SJCRH30 (cell line): ENCODE measurements around the gene ARHGEF19. TPM values are rescaled to one million over a fixed set of nuclear protein-coding genes. Genes with fewer than 3 reads are reported as not detected.
A peak's percentile ranks its signal among the peaks of the same experiment; 100 is the strongest.

Experiments used
- DNase-seq, 2 experiments: peaks; one replicate each; pipeline ENCODE4 v3.0.0-alpha.2; 2015 to 2020
- H3K27ac ChIP-seq: fragments of 250-450 bp; sonication (Bioruptor Pico); 2 replicates; pipeline ENCODE4 v1.5.1; 2020; ENCODE audit warnings: mild to moderate bottlenecking, moderate library complexity
- H3K27me3 ChIP-seq: fragments of 250-450 bp; sonication (Bioruptor Pico); 2 replicates; pipeline ENCODE4 v1.5.1; 2020; ENCODE audit warnings: mild to moderate bottlenecking, moderate library complexity
- H3K36me3 ChIP-seq: fragments of 250-450 bp; sonication (Bioruptor Pico); 2 replicates; pipeline ENCODE4 v1.5.1; 2020; ENCODE audit warnings: mild to moderate bottlenecking, moderate library complexity
- H3K4me1 ChIP-seq: fragments of 250-450 bp; sonication (Bioruptor Pico); 2 replicates; pipeline ENCODE4 v1.5.1; 2020; ENCODE audit warnings: mild to moderate bottlenecking, moderate library complexity
- H3K4me3 ChIP-seq: fragments of 250-450 bp; sonication (Bioruptor Pico); 2 replicates; pipeline ENCODE4 v1.5.1; 2020; ENCODE audit warnings: mild to moderate bottlenecking, moderate library complexity
- H3K9me3 ChIP-seq: fragments of 250-450 bp; sonication (Bioruptor Pico); replicated peaks from 2 replicates; pipeline ENCODE4 v1.5.1; 2020; ENCODE audit warnings: mild to moderate bottlenecking, moderate library complexity
- total RNA-seq: library from RNA; depleted of rRNA; stranded (reverse); fragments of >200 nt; shearing (Covaris generic); gene quantifications from 2 replicates; pipeline ENCODE4 v1.2.3, GENCODE V29; 2014

Gene ARHGEF19
- total RNA-seq, 1 experiment from 2014 or later, result 9.9 TPM

DNA sequence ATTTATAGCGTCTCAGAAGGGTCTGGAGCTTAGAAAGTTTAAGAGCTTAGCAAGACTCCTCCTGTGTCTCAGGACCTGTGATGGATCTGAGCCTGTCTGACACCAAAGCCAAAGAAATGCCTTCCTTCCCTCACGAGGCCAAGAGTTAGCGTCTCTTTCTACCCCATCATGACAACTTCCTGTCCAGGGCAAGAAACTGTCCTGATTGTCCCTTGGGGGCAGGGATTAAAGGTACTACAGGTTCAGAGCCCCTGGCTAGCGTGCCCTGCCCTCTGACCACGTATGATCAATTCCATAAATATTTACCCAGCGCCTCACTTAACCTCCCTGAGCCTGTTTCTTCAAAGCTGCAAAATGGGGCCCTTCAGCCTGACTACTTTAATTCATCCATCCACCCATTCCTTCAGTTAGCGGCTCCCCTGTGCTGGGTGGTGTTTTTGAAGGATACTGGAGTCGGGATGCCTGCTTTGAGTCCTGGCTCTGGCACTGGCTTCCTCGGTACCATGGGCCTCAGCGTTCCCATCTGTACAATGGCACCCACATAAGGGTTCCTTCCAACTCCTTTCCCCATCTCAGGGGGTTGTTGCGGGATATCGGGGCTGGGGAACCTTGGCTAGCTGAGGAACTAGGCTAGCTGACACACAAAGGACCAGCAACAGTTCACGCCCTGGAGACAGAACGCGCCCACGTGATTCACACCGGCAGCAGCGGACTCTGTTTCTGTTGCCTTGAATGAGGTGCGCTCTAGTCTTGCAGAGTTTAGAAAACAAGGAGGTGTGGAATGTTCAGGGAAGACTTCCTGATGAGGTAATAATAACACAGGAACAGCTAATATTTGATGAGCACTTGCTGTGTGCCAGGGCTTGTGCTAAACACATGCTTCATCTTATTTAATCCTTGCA is 33.6 kb downstream of the ARHGEF19 start:
- H3K36me3 ChIP-seq, result no peaks in the 10 kb centered on the region
- no peak for DNase-seq
- no peaks in the 10 kb centered on the region for H3K27me3 ChIP-seq
- no peak overlapping the region for H3K4me3 ChIP-seq
- no peak overlapping the region for H3K27ac ChIP-seq
- peaks cover 47% of the 10 kb centered on the region for H3K4me1 ChIP-seq
- H3K9me3 ChIP-seq, result no peaks in the 10 kb centered on the region

DNA sequence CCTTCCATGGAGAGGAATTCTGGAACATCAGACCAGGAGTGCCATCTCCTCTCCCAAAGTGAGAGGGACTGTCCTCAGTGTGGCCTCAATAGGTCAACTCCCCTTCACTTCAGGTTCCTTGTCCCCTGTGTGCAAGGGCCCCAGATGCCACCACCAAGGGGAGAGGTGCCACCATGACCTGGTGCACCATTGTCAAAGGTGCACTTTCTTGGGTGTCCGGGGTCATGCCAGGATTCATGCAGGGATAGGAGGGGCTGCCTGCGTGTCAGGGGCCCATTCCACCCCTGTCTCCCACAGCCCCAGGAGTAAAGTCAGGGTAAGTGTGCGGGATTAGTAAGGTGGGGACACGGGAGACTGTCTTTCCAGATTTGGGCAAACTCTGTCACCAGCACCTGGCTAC is 35.1 kb downstream of the ARHGEF19 start:
- Histone ChIP-seq H3K27ac (no peak overlapping the region), H3K36me3 (no peaks in the 10 kb centered on the region), H3K4me1 (peaks cover 51% of the 10 kb centered on the region), H3K9me3 (no peaks in the 10 kb centered on the region), H3K27me3 (no peaks in the 10 kb centered on the region), H3K4me3 (no peak overlapping the region)
- no peak for DNase-seq

DNA sequence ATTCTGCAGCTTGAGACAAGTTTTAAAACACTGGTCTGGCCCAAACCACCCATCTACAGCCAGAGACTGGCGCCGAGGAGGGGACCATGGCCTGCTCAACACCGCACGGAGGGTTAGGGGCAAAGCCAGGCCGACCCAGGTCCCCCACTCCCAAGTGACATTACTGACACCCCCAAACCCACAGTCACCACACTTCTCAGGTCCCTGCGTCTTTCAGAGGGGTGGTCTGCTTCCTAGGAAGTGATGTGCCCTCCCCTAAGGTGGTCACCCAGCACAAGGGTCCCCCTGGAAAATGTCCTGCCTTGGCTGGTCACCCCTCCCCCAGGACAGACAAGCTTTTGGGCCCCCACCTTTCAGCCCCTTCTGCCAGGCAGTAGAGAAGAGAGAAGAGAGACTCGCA is 35.8 kb downstream of the ARHGEF19 start:
- Histone ChIP-seq H3K4me1 (peaks cover 45% of the 10 kb centered on the region), H3K27me3 (no peaks in the 10 kb centered on the region), H3K9me3 (no peaks in the 10 kb centered on the region), H3K27ac (peak overlapping the region; percentile 71), H3K36me3 (no peaks in the 10 kb centered on the region), H3K4me3 (no peak overlapping the region; the same call in 1 of the 2 replicates)
- no peak for DNase-seq

DNA sequence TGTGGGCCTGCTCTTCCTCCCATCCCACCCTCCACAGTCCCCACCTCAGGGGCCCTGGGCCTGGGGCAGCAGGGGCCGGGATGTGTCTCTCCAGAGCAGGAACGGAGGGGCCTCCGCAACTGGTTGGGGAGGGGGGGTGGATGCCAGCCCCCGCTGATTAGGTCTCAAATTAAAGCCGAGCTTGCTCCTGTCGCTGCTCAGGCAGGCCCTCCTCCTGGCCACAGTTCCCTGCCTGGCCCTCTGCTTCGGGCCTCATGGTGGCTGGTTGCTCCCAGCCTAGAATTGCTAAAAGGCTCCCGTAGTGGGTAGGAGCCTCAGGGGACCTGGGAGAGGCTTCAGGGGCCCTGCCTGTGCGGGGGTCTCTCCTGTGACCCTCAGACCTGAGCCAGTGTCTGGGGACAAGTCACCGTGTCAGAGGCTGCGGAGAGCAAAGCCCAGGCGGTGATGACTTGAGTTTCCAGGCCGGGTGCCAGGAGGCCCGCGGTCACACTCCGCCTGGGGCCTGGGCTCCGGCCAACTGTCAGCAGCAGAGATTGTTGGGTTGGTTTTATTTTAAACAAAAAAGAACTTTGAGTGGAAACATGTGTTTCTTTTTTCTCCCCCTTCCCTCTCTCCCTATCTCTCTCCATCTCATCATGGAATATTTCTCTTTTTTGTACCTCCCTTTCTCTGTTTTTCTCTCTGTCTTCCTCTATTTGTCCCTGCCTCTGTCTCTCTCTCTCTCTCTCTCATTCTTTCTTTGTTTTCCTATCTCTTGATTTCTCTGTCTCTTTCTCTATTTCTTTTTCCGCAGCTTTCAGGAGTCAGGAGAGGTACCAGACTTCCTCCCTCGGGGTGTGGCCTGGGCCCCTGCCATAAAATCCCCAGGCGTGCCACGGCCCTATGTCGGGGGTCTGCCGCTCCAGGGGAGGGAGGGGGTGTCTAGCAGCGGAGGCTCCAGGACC is 36.6 kb downstream of the ARHGEF19 start:
- Histone ChIP-seq H3K4me3 (peak overlapping the region; percentile 22), H3K4me1 (peaks cover 43% of the 10 kb centered on the region), H3K27ac (peak overlapping the region; percentile 71), H3K9me3 (no peaks in the 10 kb centered on the region), H3K36me3 (no peaks in the 10 kb centered on the region), H3K27me3 (no peaks in the 10 kb centered on the region)
- DNase-seq, result peak; percentile 83 to 88

DNA sequence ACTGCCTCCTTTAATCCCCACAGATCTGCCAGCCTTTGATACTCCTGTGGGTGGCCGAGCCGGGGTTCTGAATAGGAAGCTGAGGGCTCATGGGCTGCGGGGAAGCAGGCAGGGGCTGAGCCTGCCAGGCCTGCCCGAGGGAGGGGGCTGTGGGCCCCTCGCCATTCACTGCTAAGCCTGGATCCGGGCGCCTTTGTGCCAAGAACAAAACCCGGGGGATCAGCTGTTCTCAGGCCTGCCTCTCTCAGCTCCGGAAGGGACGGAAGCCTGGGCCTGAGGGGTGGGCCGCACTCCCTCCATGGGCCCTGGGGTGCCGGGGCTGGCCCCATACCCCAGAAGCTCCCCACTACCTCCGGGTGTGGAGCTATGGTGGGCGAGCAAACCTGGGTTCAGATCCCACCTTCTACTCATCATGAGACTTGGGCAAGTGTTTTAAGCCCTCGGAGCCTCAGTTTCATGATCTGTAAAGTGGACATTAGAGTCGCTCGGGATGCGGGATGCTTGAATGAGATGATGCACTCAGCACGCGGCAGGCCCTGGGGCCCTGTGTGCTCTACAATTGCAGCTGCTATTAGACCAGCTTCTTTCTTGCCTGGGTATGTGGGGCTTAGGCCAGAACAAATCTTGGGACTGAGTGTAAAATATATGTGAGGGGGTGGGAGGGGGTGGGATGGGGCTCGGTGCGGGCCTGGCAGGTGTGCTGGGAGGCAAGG is 37.4 kb downstream of the ARHGEF19 start:
- no peak overlapping the region for H3K4me3 ChIP-seq
- H3K4me1 ChIP-seq, result peaks cover 43% of the 10 kb centered on the region
- DNase-seq, result peak; percentile 70 to 71
- no peaks in the 10 kb centered on the region for H3K36me3 ChIP-seq
- H3K27ac ChIP-seq, result peak overlapping the region; percentile 71
- H3K9me3 ChIP-seq, result no peaks in the 10 kb centered on the region
- H3K27me3 ChIP-seq, result no peaks in the 10 kb centered on the region

DNA sequence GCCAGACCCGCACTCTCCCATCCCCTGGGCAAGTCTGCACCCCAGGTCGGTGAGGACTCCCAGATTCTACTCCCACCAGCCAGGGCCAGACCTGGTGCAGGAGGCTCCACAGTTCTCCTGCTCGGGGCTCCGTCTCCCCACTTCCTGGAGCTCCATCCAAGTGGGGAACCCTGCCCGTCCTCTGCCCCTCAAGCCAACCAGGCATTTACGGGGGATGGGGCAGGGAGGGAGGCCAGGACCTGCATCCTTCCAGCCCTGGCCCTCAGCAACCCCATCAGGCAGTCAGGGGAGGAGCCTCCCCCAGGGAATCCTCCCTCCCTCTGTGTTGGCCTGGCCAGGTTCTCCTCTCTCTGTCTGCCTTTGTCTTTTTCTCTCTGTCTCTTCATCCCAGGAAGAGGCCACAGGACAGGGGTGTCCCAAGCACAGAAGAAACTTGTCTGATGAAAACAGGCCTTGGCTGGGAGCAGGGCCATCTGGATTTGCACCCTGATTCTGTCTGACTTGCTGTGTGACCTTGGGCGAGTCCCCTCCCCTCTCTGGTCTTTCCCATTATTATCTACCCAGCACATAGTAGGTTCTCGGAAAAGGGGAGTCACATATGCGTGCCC is 38.1 kb downstream of the ARHGEF19 start:
- Histone ChIP-seq H3K36me3 (no peaks in the 10 kb centered on the region), H3K9me3 (no peaks in the 10 kb centered on the region), H3K27me3 (no peaks in the 10 kb centered on the region), H3K27ac (no peak overlapping the region), H3K4me1 (peaks cover 43% of the 10 kb centered on the region), H3K4me3 (no peak overlapping the region)
- DNase-seq, result no peak

DNA sequence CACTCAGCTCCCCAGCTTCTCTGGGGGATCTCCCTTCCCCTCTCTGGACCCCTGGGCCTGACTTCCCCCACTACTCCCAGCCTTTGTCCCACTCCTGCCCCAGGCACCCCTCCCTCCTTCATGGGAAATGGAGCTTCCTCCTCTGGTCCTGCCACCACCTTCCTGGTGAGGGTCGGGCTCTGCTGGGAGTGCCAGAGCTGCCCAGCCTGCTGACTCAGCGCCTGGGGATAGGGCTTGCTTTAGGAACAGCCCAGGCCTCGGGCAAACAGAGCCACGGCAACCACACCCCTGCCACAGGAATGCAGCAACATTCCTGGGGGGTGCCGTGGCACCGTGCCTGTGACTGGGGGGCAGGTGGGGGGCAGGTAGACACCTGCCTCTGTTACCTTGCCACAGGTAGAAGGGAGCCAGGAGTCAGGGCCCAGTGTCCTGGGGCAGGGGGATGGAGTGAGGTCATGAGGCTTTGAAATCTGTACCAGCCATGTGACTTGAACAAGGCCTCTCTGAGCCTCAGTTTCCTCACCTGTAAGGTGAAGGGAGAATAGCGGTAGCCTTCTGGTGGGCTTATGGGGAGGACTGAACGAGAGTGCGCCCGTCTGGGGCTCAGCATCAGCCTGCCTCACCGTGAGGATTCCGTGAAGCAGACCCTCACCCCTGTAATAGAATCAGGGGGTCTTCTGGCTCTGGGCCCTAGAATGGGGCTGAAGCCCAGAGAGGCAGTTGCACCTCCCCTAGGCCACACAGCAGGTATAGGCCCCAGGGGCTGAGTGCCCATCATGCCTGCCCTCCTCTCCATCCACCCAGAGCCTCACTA is 38.8 kb downstream of the ARHGEF19 start:
- Histone ChIP-seq H3K9me3 (no peaks in the 10 kb centered on the region), H3K36me3 (no peaks in the 10 kb centered on the region), H3K4me1 (peaks cover 40% of the 10 kb centered on the region), H3K27ac (no peak overlapping the region), H3K27me3 (no peaks in the 10 kb centered on the region), H3K4me3 (no peak overlapping the region)
- peak; percentile 61 to 79 for DNase-seq

DNA sequence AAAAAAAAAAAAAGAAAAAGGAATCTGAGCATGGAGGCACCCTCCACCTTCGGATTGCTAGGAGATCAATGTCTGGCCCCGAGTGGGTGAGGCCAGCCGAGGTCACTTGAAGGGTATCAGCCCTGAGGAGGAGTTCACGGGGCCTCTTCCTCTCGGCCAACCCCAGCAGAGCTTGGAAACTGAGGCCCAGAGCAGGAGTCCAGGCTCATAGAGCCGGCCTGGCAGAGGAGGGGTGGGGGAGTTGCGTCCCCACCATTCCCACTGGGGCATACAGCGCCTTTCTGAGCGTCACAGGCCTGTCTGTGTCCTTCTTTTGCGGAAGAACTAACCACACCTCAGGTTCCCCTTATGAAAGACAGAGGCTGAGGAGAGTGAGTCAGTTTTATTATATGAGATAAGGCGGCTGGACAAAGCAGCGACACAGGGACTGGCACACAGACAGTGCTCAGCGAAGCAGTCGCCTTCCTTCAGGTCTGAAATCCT is 39.4 kb downstream of the ARHGEF19 start:
- Histone ChIP-seq H3K4me1 (peaks cover 37% of the 10 kb centered on the region), H3K9me3 (no peaks in the 10 kb centered on the region), H3K27ac (no peak overlapping the region), H3K36me3 (no peaks in the 10 kb centered on the region), H3K4me3 (no peak overlapping the region), H3K27me3 (no peaks in the 10 kb centered on the region)
- DNase-seq, result no peak

DNA sequence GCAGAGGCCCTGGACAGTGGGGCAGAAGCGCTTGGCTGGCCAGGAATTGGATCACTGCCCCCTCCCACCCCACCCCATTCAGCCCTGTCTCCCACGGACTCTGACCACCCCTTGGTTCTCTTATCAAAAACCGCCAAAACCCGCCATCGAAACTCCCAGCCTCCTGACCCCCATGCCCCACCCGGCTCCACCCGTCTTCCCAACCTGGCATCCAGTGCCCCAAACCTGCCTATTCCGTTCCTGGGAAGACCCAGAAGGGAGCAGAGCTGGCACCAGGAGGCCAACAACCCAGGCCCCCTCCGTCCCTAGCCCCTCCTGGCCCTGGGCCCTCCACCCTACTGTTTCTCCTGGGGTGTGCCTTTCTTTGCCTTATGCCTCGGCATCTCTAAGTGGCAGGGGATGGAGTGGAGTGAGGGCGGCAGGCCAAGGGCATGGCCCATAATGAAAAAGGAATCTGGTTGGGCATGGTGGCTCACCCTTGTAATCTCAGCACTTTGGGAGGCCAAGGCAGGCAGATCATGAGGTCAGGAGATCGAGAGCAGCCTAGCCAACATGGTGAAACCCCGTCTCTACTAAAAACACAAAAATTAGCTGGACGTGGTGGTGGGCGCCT is 40.1 kb downstream of the ARHGEF19 start:
- no peak overlapping the region for H3K27ac ChIP-seq
- H3K4me1 ChIP-seq, result peaks cover 37% of the 10 kb centered on the region
- no peaks in the 10 kb centered on the region for H3K27me3 ChIP-seq
- H3K36me3 ChIP-seq, result no peaks in the 10 kb centered on the region
- H3K4me3 ChIP-seq, result no peak overlapping the region
- no peak for DNase-seq
- H3K9me3 ChIP-seq, result no peaks in the 10 kb centered on the region

DNA sequence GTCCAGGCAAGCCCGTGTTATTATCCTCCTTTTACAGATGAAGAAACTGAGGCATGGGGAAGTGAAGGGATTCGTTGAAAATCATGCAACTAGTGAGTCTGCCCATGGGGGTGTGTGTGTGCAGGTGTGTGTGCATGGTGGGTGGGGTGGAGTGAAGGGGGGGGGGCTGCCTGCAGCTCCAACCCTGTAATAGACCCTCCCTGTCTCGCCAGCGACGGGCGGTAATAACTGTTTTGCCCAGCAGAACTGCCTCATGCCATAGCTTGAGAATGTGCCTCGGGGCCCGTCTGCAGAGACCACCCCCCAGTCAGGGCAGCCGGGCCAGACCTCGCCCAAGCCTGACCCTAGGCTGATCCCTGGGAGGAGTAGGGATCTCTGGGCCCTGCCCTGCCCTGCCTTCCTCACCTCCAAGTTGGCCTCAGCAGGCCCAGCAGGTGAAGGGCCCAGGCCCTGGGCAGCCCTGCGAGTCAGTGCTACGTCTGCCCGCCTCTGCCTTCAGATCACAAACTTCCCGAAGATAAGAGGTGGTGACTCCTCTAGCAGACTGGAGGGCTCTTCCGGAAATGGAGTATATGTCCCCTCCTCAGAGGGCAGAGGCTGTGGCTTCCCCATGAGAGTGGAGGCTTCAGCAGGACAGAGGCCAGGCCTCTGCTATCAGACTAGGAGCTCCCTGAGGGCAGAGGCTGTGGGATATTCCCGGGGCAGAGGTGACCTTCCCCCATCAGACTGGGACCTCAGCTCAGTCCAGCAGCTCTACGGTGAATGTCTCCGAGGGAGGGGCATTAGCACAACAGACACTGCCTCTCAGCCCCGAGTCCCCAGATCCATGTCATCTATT is 40.9 kb downstream of the ARHGEF19 start:
- DNase-seq, result no peak
- H3K4me1 ChIP-seq, result peaks cover 33% of the 10 kb centered on the region
- H3K27me3 ChIP-seq, result no peaks in the 10 kb centered on the region

DNA sequence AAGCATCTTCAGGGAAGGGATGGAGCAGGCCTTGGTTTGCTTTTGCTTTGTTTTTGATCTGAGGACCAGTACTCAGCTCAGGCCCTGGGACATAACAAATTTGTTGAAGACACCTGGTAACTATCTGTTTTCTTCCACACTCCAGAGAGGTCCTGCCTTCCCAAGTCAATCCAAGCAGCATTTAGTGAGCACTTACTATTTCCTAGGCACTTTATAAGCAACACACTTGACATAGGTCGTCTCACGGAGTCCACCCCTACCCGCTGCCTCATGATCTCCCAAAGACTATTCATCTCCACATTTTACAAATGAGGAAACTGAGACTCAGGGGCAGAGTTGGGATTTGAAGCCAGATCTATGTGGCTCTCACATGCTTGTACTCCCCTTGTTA is 42.2 kb downstream of the ARHGEF19 start:
- no peaks in the 10 kb centered on the region for H3K9me3 ChIP-seq
- no peak overlapping the region for H3K4me3 ChIP-seq
- no peaks in the 10 kb centered on the region for H3K27me3 ChIP-seq
- no peak overlapping the region for H3K27ac ChIP-seq
- no peaks in the 10 kb centered on the region for H3K36me3 ChIP-seq
- no peak for DNase-seq
- H3K4me1 ChIP-seq, result peaks cover 29% of the 10 kb centered on the region

More for the DNA sequence above, 40.9 kb downstream of the ARHGEF19 start:
- no peaks in the 10 kb centered on the region for H3K9me3 ChIP-seq
- no peak overlapping the region for H3K27ac ChIP-seq
- H3K4me3 ChIP-seq, result no peak overlapping the region
- H3K36me3 ChIP-seq, result no peaks in the 10 kb centered on the region

DNA sequence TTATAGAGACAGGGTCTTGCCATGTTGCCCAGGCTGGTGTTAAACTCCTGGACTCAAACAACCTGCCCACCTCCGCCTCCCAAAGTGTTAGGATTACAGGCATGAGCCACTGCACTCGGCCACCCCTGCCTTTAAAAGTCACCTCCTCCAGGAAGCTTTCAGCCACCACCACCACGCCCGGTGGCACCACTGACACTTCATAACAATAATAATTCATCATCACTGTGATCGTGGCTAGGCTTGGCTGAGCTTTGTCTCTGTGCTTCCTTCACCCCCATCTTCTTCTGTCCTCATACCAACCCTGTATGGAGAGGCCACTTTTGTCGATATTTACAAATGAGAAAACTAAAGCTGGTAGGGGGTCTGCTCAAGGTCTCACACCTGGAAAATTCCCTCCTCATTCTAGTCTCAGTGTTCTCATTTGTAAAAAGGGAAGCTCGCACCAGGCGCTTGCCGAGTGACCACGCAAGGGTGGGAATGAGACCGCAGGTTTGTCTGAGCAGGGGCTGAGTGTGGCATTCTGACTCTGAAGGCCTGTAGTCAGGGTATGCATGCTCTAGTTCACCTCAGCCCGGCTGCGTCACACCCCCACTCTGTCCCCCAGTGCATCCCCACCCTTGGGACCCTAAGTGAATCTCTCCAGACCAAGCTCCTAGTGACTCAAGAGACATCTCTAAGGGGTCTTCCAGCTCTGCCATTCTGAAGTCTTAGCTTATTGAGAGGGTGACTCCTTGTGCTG is 43.7 kb downstream of the ARHGEF19 start:
- Histone ChIP-seq H3K4me3 (no peak overlapping the region), H3K27ac (no peak overlapping the region), H3K36me3 (no peaks in the 10 kb centered on the region), H3K4me1 (peaks cover 26% of the 10 kb centered on the region), H3K27me3 (no peaks in the 10 kb centered on the region), H3K9me3 (no peaks in the 10 kb centered on the region)
- DNase-seq, result no peak
